Measurements from ENCODE around the gene KRT86.
"Not testable (repeated sequence)": the region's sequence is repeated elsewhere in the genome, so short reads cannot be mapped to it uniquely, and the experiment has no call there.

DNA sequence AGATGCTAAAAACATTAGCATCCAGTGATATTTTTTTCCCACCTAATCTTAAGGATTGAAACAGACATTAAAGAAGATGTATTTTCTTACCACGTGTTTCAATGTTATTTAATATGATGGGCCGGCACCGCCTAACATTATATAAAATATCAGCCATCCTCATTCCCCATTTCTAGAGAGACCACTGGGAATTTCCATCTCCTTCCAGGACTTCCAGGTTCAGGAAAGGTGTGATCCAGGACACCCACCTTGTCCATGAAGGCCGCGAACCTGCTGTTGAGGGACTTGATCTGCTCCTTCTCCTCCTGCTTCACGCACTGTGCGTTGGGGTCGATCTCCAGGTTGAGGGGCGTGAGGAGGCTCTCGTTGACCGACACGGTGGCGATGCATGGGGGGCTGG is 16.5 kb upstream of the KRT86 start:
- TF ChIP-seq, protein P1, sequence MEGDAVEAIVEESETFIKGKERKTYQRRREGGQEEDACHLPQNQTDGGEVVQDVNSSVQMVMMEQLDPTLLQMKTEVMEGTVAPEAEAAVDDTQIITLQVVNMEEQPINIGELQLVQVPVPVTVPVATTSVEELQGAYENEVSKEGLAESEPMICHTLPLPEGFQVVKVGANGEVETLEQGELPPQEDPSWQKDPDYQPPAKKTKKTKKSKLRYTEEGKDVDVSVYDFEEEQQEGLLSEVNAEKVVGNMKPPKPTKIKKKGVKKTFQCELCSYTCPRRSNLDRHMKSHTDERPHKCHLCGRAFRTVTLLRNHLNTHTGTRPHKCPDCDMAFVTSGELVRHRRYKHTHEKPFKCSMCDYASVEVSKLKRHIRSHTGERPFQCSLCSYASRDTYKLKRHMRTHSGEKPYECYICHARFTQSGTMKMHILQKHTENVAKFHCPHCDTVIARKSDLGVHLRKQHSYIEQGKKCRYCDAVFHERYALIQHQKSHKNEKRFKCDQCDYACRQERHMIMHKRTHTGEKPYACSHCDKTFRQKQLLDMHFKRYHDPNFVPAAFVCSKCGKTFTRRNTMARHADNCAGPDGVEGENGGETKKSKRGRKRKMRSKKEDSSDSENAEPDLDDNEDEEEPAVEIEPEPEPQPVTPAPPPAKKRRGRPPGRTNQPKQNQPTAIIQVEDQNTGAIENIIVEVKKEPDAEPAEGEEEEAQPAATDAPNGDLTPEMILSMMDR (IDR thresholded peaks at IDR 0.05 in 8 of 11, conservative IDR thresholded peaks at IDR 0.05 in 3 of 11): not testable (repeated sequence)
- TF ChIP-seq POLR2AphosphoS5 (IDR thresholded peaks at IDR 0.05): not testable (repeated sequence)

Data from spleen (tissue), 7 donors.